ENCODE data around the gene LHPP.
"Not testable (repeated sequence)": the region's sequence is repeated elsewhere in the genome, so short reads cannot be mapped to it uniquely, and the experiment has no call there.

The LHPP gene

GRCh38 chr10:124537166-124537725 is 75.6 kb downstream of the LHPP start:
- DNase-seq (ENCODE audit: low read depth): no peak

GRCh38 chr10:124537891-124538290 is 76.3 kb downstream of the LHPP start:
- no peak for DNase-seq (ENCODE audit: low read depth)

DNA sequence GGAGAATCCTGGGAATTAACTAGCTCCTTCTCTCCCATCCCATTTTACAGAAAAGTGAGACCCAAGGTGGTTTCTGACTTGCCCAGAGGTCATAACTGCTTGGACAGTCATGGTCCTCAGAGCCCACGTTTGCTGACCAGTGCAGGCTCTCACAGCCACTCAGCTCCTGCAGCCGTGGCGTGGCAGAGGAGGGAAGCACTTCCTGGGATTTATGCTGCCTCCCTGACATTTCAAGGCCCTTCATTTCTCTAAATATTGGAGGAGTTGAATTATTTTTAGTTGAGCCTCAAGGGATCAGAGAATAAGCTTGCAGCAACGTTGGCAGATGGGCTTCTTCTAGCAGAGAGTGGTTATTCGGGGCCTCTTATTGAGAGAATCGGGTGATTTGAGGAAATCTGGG is 77.1 kb downstream of the LHPP start:
- no peak for DNase-seq (ENCODE audit: low read depth)

DNA sequence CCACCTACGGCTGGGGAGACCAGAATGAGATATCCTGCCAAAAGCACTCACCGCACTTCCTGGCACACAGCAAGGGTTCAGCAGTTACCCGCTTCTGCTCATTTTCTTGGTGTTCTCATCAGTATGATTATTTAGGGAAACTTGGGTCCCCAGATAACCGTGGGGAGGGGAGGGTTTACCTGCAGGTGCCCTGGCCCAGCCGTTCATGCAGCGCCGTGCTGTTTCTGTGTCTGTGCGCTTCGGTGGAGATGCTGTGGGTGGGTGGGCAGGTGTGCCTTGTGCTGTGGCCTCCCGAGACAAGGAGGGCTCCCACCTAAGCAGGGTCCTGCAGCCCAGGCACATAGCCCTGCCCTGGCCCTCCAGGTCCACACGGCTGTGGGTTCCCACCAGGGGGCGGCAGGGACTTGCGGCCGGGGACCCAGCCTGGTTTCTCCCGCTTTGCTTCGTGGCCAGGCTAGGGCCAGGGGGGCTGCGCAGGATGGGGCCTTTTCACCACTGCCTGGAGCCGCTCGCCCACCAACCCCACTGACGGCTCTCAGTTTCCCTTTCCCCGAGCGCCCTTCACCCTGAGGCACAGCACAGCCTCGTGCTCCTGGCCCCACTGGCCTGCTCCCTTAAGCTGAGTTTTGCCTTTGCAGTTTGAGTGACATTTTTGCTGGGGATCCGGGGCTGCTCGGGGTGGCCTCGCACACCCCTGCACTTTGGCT is 78.5 kb downstream of the LHPP start:
- DNase-seq (ENCODE audit: low read depth): peak; percentile 47

- no peak for DNase-seq (ENCODE audit: low read depth)
Observed at GRCh38 chr10:124541076-124541903, 79.7 kb downstream of the LHPP start.

GRCh38 chr10:124542336-124542735 is 80.7 kb downstream of the LHPP start:
- DNase-seq (ENCODE audit: low read depth): no peak

DNA sequence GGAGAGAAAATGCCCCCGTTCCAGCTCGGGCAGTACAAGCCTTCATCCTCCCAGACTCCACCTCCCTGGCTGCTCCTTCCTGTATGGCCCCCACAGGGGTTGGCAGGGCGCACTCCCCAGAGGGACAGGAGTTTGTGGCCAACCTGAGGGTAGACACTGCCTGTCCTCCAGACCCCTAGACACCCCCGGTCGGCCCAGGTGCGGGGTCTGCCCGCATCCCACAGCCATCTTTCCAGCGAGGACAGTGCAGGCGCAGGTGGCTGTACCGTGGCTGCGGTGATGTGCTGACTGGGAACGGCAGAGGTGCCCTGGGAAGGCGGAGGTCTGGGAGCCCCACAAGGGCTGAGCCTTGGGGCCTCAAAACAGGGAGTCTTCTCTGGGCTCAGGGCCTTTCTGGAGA is 81.5 kb downstream of the LHPP start:
- no peak for DNase-seq (ENCODE audit: low read depth)

DNA sequence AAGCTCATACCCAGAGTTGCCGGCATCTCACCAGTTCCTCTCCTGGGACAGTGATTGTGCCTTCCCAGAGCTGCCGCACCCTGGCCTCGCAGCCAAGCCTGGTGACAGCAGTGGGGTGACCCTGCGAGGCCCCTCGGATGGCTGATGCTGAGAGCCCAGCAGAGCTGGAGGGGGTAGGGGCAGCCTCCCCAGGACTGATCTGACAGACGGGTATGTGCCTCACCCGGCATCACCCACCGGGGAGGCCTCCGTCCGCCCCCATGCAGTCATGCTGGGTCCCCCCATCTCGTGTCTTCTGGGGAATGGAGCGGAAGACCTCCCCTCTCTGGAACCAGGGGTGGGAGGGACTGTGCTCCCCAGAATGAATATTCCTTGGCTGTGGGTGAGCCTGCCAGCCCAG is 82.3 kb downstream of the LHPP start:
- no peak for DNase-seq (ENCODE audit: low read depth)

GRCh38 chr10:124544711-124545110 is 83.1 kb downstream of the LHPP start:
- DNase-seq (ENCODE audit: low read depth): no peak

DNA sequence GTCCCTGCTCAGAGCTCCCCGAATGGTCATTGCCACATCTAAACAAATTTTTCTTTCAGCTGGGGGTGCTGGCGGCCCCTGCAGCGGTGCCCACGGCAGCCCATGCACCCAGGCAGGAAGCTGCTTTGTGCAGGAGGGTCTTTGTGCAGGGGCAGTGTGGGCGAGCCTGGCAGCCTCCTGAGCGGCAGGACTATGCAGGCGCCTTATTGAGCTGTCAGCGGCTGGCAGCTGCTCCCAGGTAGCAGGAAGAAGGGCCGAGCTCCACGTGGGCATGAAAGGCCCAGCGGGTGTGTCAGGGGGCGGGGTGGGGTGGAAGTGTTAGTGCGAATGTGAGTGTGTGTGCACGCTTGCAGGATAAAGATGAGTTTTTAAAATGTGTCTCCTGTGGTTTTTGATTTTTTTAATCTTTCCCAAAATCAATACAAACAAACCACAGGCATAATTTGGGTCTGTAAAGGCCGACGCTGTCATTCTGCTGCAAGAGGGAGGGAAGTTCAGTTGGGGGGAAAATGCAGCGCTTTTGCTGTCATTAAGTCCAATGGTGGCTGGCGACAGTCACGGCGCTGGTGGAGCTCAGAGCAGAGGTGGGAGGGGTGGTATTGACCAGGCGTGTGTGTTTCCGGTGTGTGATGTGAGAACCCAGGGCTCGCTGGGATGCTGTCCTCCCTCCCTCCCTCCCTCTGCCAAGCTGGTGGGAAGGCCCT is 83.9 kb downstream of the LHPP start:
- no peak for DNase-seq (ENCODE audit: low read depth)

DNA sequence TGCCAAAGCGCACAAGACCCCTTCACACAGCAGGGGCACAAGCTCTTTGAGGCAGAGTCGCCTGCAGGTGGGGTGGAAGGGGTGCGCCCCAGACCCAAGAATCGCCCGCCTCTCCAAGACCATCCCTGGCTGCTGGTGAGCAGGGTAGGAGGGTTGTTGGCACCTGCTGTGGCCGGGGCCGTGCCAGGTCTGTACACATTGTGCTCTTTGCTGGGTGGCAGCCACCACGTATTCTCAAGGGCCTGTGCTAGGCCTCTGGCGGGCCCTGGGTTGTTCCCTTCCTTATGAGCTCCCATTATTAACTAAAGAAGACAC is 84.4 kb downstream of the LHPP start:
- no peak for DNase-seq (ENCODE audit: low read depth)

DNA sequence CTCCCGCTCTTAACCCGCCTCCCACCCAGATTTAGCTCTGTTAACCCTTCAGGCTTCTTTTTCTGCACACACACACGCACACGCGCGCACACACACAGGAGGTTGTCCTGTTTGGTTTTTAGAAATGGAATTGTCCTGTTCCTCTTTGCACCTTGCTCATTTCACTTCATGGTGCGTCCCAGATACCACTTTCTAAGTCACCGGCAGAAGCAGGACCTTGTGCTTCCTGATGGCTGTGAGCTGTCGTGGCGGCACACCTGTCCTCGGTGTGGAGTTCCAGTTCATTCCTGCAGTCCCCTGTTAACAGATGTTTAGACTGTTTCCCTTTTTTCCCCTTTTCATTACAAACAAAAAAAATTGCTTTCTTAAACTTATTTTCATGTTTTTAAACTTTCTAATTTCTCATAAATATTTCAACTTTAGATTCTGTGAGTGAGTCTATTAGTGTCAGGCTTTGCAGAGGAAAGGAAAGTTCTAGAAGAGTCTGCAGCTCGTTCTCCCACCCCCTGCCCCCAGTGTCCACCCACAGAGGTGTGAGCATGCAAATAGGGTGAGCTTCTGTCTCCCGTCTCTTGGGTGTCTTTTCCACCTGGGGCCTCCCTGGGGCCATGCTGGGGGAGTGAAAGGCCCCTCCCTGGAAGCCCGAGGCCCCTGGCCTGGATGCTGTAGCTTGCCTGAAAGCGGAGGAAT is 85.5 kb downstream of the LHPP start:
- DNase-seq (ENCODE audit: low read depth): no peak

DNA sequence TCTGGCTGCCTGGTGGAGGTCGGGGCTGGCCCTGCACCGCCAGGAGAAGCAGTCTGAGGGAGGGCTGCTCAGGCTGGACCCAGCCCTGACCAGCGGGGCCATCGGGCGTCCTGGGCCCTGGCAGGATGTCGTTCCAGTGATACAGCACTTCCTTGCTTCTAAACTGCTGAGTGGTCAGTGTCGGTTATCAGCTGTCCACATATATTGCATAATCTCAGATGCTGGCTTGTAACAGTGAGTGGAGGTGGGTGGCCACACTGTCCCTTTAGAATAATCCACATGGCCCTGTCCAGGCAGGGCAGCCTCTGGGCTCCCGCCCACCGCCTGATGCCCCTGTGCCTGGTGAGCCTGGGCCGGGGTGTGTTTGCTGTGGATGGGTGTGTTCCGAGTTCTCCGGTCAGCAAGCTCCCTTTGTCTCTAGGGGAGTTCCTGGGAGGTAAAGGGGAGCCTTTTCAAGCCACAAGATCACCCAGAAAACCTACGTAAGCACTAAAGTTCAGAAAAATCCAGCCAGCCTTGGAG is 86.1 kb downstream of the LHPP start:
- no peak for DNase-seq (ENCODE audit: low read depth)

GRCh38 chr10:124549171-124549570 is 87.5 kb downstream of the LHPP start:
- not testable (repeated sequence) for DNase-seq (ENCODE audit: low read depth)

GRCh38 chr10:124550293-124551034 is 88.8 kb downstream of the LHPP start:
- DNase-seq (ENCODE audit: low read depth): no peak

- DNase-seq (ENCODE audit: low read depth): no peak
Observed at GRCh38 chr10:124551097-124551496, 89.5 kb downstream of the LHPP start.

DNA sequence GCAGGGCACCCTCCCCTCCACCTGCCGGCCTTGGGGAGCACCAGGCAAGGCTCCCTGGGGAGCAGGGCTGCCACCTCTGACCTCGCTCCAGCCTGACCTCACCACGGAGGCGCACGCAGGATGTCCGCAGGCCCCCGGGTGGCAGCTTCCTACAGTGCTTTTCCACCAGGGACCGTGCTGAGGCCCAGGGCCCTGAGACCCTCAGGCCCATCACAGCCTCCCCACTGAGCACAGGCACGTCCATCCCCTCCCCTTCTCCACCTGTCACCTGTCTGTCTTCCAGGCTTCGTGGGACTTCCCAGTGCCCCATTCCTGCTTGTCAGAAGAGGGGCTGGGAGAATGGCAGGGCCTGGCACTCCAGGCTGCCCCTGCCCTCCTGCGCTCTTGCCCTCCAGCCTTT is 90.1 kb downstream of the LHPP start:
- DNase-seq (ENCODE audit: low read depth): no peak

GRCh38 chr10:124552691-124553276 is 91.2 kb downstream of the LHPP start:
- no peak for DNase-seq (ENCODE audit: low read depth)

DNA sequence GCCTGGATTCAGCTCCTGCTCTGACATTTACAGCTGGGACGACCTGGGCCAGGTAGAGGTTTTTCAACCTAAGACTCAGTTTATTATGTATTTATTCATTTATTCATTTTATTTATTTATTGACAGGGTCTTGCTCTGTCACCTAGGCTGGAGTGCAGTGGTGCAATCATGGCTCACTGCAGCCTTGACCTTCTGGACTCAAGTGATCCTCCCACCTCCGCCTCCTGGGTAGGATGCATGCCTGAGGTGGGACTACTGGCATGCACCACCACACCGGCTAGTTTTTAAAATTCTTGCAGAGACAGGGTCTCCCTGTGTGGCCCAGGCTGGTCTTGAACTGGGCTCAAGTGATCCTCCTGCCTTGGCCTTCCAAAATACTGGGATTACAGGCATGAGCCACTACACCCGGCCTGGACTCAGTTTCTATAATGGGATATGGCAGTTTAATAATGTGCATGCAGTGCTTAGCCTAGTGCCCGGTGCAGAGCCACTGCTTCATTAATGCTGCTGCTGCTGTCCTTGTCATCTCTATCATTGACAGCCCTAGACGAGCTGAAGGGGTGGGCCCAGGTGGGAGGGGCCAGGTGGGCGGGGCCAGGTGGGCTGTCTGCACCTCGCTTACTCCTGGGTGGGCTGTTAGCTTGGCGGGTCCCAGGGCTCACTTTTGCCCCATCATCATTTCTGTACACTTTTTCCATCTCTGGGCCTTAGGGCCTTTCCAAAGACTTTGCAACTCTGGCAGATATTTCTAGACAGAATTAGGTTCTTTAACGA is 92.6 kb downstream of the LHPP start:
- DNase-seq (ENCODE audit: low read depth): no peak

DNA sequence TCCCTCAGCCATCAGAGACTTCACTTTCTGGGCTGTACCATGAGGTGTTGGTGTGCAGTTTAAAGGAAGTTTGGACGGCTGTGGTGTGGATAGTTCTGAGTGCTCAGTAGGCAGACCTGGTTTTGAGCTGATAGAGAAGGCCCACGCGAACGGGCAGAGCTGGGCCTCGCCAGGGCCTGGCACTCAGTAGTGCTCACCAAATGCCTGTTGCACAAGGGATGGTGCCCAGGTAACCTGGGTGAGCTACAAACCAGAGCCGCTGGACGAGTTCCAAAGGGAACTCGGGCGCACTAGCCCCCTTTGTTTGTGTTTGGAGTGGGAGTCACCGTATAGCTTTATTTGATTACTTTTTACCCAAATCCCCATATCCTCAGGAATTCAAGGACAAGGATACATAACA is 95.5 kb downstream of the LHPP start:
- DNase-seq (ENCODE audit: low read depth): no peak
